ENCODE measurements around the gene ARIH1. TPM values are rescaled to one million over a fixed set of nuclear protein-coding genes. Genes with fewer than 3 reads are reported as not detected.

The ARIH1 gene
- total and polyA plus RNA-seq, 2 of the 8 experiments (the other 6 are each of a cell fraction or from before 2014, with no cell fraction given), result 32.7 to 179 TPM

GRCh38 chr15:72474912-72475628, 940 bp downstream of the ARIH1 start:
- DNase-seq (ENCODE audit: low read depth in 1 of 2, low spot score in 2 of 2) (peak; percentile 21 to 79), FAIRE-seq (no peak)
- Histone ChIP-seq H2BK15ac (ENCODE audit: low read length) (no peak overlapping the region), H3K56ac (replicated peaks; ENCODE audit: insufficient read length, low read depth, low read length) (peak overlapping the region; percentile 40), H2BK12ac (ENCODE audit: low read depth, low read length) (no peak overlapping the region; the same call in 1 of the 2 replicates), H3K27ac (ENCODE audit: low read depth, low read length) (peak overlapping the region; percentile 97), H3K14ac (ENCODE audit: insufficient read length) (no peak overlapping the region), H2AK5ac (ENCODE audit: low read depth, low read length) (no peak overlapping the region), H3K79me2 (ENCODE audit: control insufficient read depth in 1 of 2, insufficient read depth in 2 of 2, low read length in 2 of 2) (peaks cover 32 to 55% of the 10 kb centered on the region in 2 experiments), H3K9me3 (ENCODE audit: insufficient read depth in 2 of 2, low read depth in 1 of 2, low read length in 1 of 2) (no peaks in the 10 kb centered on the region), H4K8ac (ENCODE audit: extremely low read depth, insufficient read depth, low read length) (peak overlapping the region; percentile 75; the same call in 1 of the 2 replicates), H3K4me3 (ENCODE audit: extremely low read depth in 1 of 4, insufficient read depth in 2 of 4, low read depth in 3 of 4, low read length in 4 of 4) (peak overlapping the region; percentile 77 to 97 (median 90)), H2BK120ac (replicated peaks; ENCODE audit: low read depth, low read length) (no peak overlapping the region), H3K9ac (replicated peaks in 1 of 4; ENCODE audit: extremely low read depth in 1 of 4, low read depth in 3 of 4, low read length in 3 of 4) (peak overlapping the region; percentile 80 to 98 (median 98)), H3K36me3 (ENCODE audit: control insufficient read depth in 2 of 4, insufficient read depth in 4 of 4, low read length in 3 of 4) (peaks cover 0 to 23% (median 3%) of the 10 kb centered on the region in 4 experiments; a peak in 2 of 8 replicates), H3K4me2 (ENCODE audit: insufficient read depth in 1 of 2, low read depth in 2 of 2, low read length in 2 of 2) (peak overlapping the region; percentile 60 to 87), H4K5ac (ENCODE audit: insufficient read length, low read depth, low read length) (peak overlapping the region; percentile 47), H3K23ac (ENCODE audit: insufficient read length) (no peak overlapping the region), H4K91ac (replicated peaks; ENCODE audit: insufficient read length, low read length) (no peak overlapping the region), H3K4me1 (replicated peaks in 1 of 4; ENCODE audit: control insufficient read depth in 3 of 4, insufficient read depth in 4 of 4, low read length in 3 of 4) (peaks cover 0 to 4% (median 2%) of the 10 kb centered on the region in 4 experiments; a peak in 2 of 7 replicates), H2BK5ac (ENCODE audit: low read depth, low read length) (peak overlapping the region; percentile 93), H4K20me1 (replicated peaks in 1 of 2; ENCODE audit: control insufficient read depth in 1 of 2, insufficient read depth in 2 of 2, low read length in 2 of 2) (peaks cover 7 to 12% of the 10 kb centered on the region in 2 experiments), H2BK20ac (ENCODE audit: low read length) (no peak overlapping the region), H3K4ac (replicated peaks; ENCODE audit: insufficient read length, low read depth, low read length) (no peak overlapping the region), H3K18ac (ENCODE audit: extremely low read depth, low read length) (peak overlapping the region; percentile 95), H2AFZ (ENCODE audit: low read length) (peak overlapping the region; percentile 38; the same call in 1 of the 2 replicates), H3K23me2 (ENCODE audit: low read depth, low read length) (peaks cover 3% of the 10 kb centered on the region), H3K79me1 (ENCODE audit: low read depth, low read length) (no peaks in the 10 kb centered on the region), H3K27me3 (replicated peaks in 1 of 4; ENCODE audit: control insufficient read depth in 3 of 4, extremely low read depth in 1 of 4, insufficient read depth in 3 of 4, low read length in 3 of 4) (no peaks in the 10 kb centered on the region)
- ChIA-PET POLR2A (ENCODE audit: partially characterized antibody) (interaction anchor here (0.6 to 1.7 kb wide), 9 partner anchors 8 to 155 kb away, joined by 3 to 9 read pairs (median 3); partner anchors contain the start of genes CELF6 and HEXA), CTCF (ENCODE audit: partially characterized antibody) (interaction anchor here (0.5 to 1.3 kb wide), 2 partner anchors 23 to 132 kb away, joined by 3 read pairs; no protein-coding TSS in a partner anchor)
- WGBS, 2 experiments (ENCODE audit: extremely low coverage in 1 of 2, insufficient coverage in 1 of 2, insufficient read length in 1 of 2, insufficient replicate concordance in 2 of 2, low coverage in 1 of 2, low lambda C conversion rate in 2 of 2, missing lambda C conversion rate in 1 of 2), result 2% methylated on average over 34 of the region's 42 CpGs; no CpG with 5 or more reads in 1 of the 2 experiments
- TF ChIP-seq BACH1 (IDR thresholded peaks at IDR 0.05; ENCODE audit: low read length), result no peak
- no peak for TF ChIP-seq EZH2 (IDR thresholded peaks at IDR 0.05; ENCODE audit: low read depth, low read length, severe bottlenecking)
- TF ChIP-seq SAP30 (IDR thresholded peaks at IDR 0.05; ENCODE audit: insufficient read depth, insufficient replicate concordance, low read length), result peak; percentile 43
- TF ChIP-seq, protein P1, sequence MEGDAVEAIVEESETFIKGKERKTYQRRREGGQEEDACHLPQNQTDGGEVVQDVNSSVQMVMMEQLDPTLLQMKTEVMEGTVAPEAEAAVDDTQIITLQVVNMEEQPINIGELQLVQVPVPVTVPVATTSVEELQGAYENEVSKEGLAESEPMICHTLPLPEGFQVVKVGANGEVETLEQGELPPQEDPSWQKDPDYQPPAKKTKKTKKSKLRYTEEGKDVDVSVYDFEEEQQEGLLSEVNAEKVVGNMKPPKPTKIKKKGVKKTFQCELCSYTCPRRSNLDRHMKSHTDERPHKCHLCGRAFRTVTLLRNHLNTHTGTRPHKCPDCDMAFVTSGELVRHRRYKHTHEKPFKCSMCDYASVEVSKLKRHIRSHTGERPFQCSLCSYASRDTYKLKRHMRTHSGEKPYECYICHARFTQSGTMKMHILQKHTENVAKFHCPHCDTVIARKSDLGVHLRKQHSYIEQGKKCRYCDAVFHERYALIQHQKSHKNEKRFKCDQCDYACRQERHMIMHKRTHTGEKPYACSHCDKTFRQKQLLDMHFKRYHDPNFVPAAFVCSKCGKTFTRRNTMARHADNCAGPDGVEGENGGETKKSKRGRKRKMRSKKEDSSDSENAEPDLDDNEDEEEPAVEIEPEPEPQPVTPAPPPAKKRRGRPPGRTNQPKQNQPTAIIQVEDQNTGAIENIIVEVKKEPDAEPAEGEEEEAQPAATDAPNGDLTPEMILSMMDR (IDR thresholded peaks at IDR 0.05; ENCODE audit: control extremely low read depth in 1 of 3, insufficient read depth in 1 of 3, low read depth in 1 of 3, low read length in 3 of 3), result no peak
- TF ChIP-seq E2F6 (IDR thresholded peaks at IDR 0.05), result no peak
- TF ChIP-seq TBP (IDR thresholded peaks at IDR 0.05; ENCODE audit: low read depth, low read length), result peak; percentile 36
